GM18519 (cell line): ENCODE results near the gene PSPN.
A peak's percentile ranks its signal among the peaks of the same experiment; 100 is the strongest.
"Not testable (repeated sequence)": the region's sequence is repeated elsewhere in the genome, so short reads cannot be mapped to it uniquely, and the experiment has no call there.

Experiments used
- ATAC-seq: cut with Tn5 transposase; IDR thresholded peaks from one replicate; pipeline ENCODE4 v1.9.1; 2021; ENCODE audit warnings: mild to moderate bottlenecking, moderate library complexity; ENCODE audit not compliant: unreplicated experiment, low FRiP score

The PSPN gene

GRCh38 chr19:6374161-6374709, 1.5 kb downstream of the PSPN start:
- ATAC-seq, result no peak

- ATAC-seq, result no peak
These were observed 2.0 kb downstream of the PSPN start for GRCh38 chr19:6373813-6374108.

GRCh38 chr19:6373096-6373812, 2.5 kb downstream of the PSPN start:
- ATAC-seq, result peak; percentile 35

- ATAC-seq, result peak; percentile 70
These were observed 3.1 kb downstream of the PSPN start, which contains the start of gene ALKBH7 for GRCh38 chr19:6372594-6373095. Gene ALKBH7, plus strand, starts transcription at chr19:6372794. Its CDS starts 27 bp downstream, at chr19:6372821.

- ATAC-seq, result no peak
These were observed 11.4 kb downstream of the PSPN start for GRCh38 chr19:6364353-6364752.

GRCh38 chr19:6362351-6362801, 13.4 kb downstream of the PSPN start:
- ATAC-seq, result no peak

- ATAC-seq, result no peak
These were observed 13.7 kb downstream of the PSPN start for GRCh38 chr19:6362027-6362350.

GRCh38 chr19:6360857-6361216, 14.9 kb downstream of the PSPN start:
- ATAC-seq, result not testable (repeated sequence)

- not testable (repeated sequence) for ATAC-seq
These were observed 15.3 kb downstream of the PSPN start for GRCh38 chr19:6360445-6360844.

- no peak for ATAC-seq
These were observed 16.0 kb downstream of the PSPN start for GRCh38 chr19:6359568-6360341.

- ATAC-seq, result no peak
These were observed 17.7 kb downstream of the PSPN start for GRCh38 chr19:6358003-6358402.

- ATAC-seq, result no peak
These were observed 18.6 kb downstream of the PSPN start for GRCh38 chr19:6357174-6357573.

GRCh38 chr19:6355321-6356040, 20.3 kb downstream of the PSPN start:
- not testable (repeated sequence) for ATAC-seq

GRCh38 chr19:6354098-6354674, 21.5 kb downstream of the PSPN start:
- ATAC-seq, result no peak

- ATAC-seq, result no peak
These were observed 23.2 kb downstream of the PSPN start for GRCh38 chr19:6352381-6353165.

GRCh38 chr19:6350688-6351087, 25.0 kb downstream of the PSPN start:
- ATAC-seq, result no peak

- not testable (repeated sequence) for ATAC-seq
These were observed 26.5 kb downstream of the PSPN start for GRCh38 chr19:6349271-6349670.

GRCh38 chr19:6343462-6343861, 32.3 kb downstream of the PSPN start:
- no peak for ATAC-seq

GRCh38 chr19:6340493-6341201, 35.1 kb downstream of the PSPN start:
- no peak for ATAC-seq
